ENCODE results near the gene SNPH.
"Not testable (repeated sequence)": the region's sequence is repeated elsewhere in the genome, so short reads cannot be mapped to it uniquely, and the experiment has no call there.

Gene SNPH

GRCh38 chr20:1240549-1240948, 25.5 kb upstream of the SNPH start:
- Histone ChIP-seq H3K27ac (ENCODE audit: low read length) (no peak overlapping the region), H3K27me3 (ENCODE audit: control insufficient read depth in 1 of 2, insufficient read depth in 2 of 2, low read length in 2 of 2) (peaks cover 4 to 7% of the 10 kb centered on the region in 2 donors), H3K4me1 (ENCODE audit: control insufficient read depth, insufficient read depth, low read length) (no peaks in the 10 kb centered on the region), H3K4me3 (ENCODE audit: low read length in 2 of 2) (no peak overlapping the region), H3K36me3 (ENCODE audit: control insufficient read depth in 2 of 2, insufficient read depth in 2 of 2, low read length in 2 of 2) (no peaks in the 10 kb centered on the region), H3K9ac (ENCODE audit: low read length in 2 of 2) (no peak overlapping the region), H3K9me3 (ENCODE audit: control insufficient read depth in 2 of 2, low read length in 2 of 2) (no peaks in the 10 kb centered on the region)

- H3K4me1 ChIP-seq (ENCODE audit: control insufficient read depth, insufficient read depth, low read length), result no peaks in the 10 kb centered on the region
- no peak overlapping the region for H3K27ac ChIP-seq (ENCODE audit: low read length)
- no peaks in the 10 kb centered on the region for H3K36me3 ChIP-seq (ENCODE audit: control insufficient read depth in 2 of 2, insufficient read depth in 2 of 2, low read length in 2 of 2)
- H3K9ac ChIP-seq (ENCODE audit: low read length in 2 of 2), result no peak overlapping the region
- no peak overlapping the region for H3K4me3 ChIP-seq (ENCODE audit: low read length in 2 of 2)
- H3K9me3 ChIP-seq (ENCODE audit: control insufficient read depth in 2 of 2, low read length in 2 of 2), result no peaks in the 10 kb centered on the region
- H3K27me3 ChIP-seq (ENCODE audit: control insufficient read depth in 1 of 2, insufficient read depth in 2 of 2, low read length in 2 of 2), result peaks cover 4 to 7% of the 10 kb centered on the region in 2 donors
Measured at GRCh38 chr20:1241456-1241855, 24.6 kb upstream of the SNPH start.

- Histone ChIP-seq H3K27me3 (ENCODE audit: control insufficient read depth in 1 of 2, insufficient read depth in 2 of 2, low read length in 2 of 2) (peaks cover 4 to 7% of the 10 kb centered on the region in 2 donors), H3K4me3 (ENCODE audit: low read length in 2 of 2) (no peak overlapping the region), H3K36me3 (ENCODE audit: control insufficient read depth in 2 of 2, insufficient read depth in 2 of 2, low read length in 2 of 2) (no peaks in the 10 kb centered on the region), H3K4me1 (ENCODE audit: control insufficient read depth, insufficient read depth, low read length) (no peaks in the 10 kb centered on the region), H3K9ac (ENCODE audit: low read length in 2 of 2) (no peak overlapping the region), H3K9me3 (ENCODE audit: control insufficient read depth in 2 of 2, low read length in 2 of 2) (no peaks in the 10 kb centered on the region), H3K27ac (ENCODE audit: low read length) (no peak overlapping the region)
Measured at GRCh38 chr20:1242099-1242498, 24.0 kb upstream of the SNPH start.

GRCh38 chr20:1242530-1242929, 23.6 kb upstream of the SNPH start:
- Histone ChIP-seq H3K4me3 (ENCODE audit: low read length in 2 of 2) (no peak overlapping the region), H3K9me3 (ENCODE audit: control insufficient read depth in 2 of 2, low read length in 2 of 2) (no peaks in the 10 kb centered on the region), H3K9ac (ENCODE audit: low read length in 2 of 2) (no peak overlapping the region), H3K27me3 (ENCODE audit: control insufficient read depth in 1 of 2, insufficient read depth in 2 of 2, low read length in 2 of 2) (peaks cover 4 to 7% of the 10 kb centered on the region in 2 donors), H3K4me1 (ENCODE audit: control insufficient read depth, insufficient read depth, low read length) (no peaks in the 10 kb centered on the region), H3K36me3 (ENCODE audit: control insufficient read depth in 2 of 2, insufficient read depth in 2 of 2, low read length in 2 of 2) (no peaks in the 10 kb centered on the region), H3K27ac (ENCODE audit: low read length) (no peak overlapping the region)

- H3K4me3 ChIP-seq (ENCODE audit: low read length in 2 of 2), result no peak overlapping the region
- H3K9ac ChIP-seq (ENCODE audit: low read length in 2 of 2), result no peak overlapping the region
- peaks cover 3 to 4% of the 10 kb centered on the region in 2 donors for H3K27me3 ChIP-seq (ENCODE audit: control insufficient read depth in 1 of 2, insufficient read depth in 2 of 2, low read length in 2 of 2)
- no peaks in the 10 kb centered on the region for H3K4me1 ChIP-seq (ENCODE audit: control insufficient read depth, insufficient read depth, low read length)
- no peak overlapping the region for H3K27ac ChIP-seq (ENCODE audit: low read length)
- no peaks in the 10 kb centered on the region for H3K9me3 ChIP-seq (ENCODE audit: control insufficient read depth in 2 of 2, low read length in 2 of 2)
- no peaks in the 10 kb centered on the region for H3K36me3 ChIP-seq (ENCODE audit: control insufficient read depth in 2 of 2, insufficient read depth in 2 of 2, low read length in 2 of 2)
Measured at GRCh38 chr20:1245578-1245977, 20.5 kb upstream of the SNPH start.

GRCh38 chr20:1247689-1248088, 18.4 kb upstream of the SNPH start:
- H3K4me3 ChIP-seq (ENCODE audit: low read length in 2 of 2), result no peak overlapping the region
- no peak overlapping the region for H3K9ac ChIP-seq (ENCODE audit: low read length in 2 of 2)
- no peaks in the 10 kb centered on the region for H3K9me3 ChIP-seq (ENCODE audit: control insufficient read depth in 2 of 2, low read length in 2 of 2)
- H3K4me1 ChIP-seq (ENCODE audit: control insufficient read depth, insufficient read depth, low read length), result no peaks in the 10 kb centered on the region
- H3K36me3 ChIP-seq (ENCODE audit: control insufficient read depth in 2 of 2, insufficient read depth in 2 of 2, low read length in 2 of 2), result no peaks in the 10 kb centered on the region
- H3K27ac ChIP-seq (ENCODE audit: low read length), result no peak overlapping the region
- no peaks in the 10 kb centered on the region for H3K27me3 ChIP-seq (ENCODE audit: control insufficient read depth in 1 of 2, insufficient read depth in 2 of 2, low read length in 2 of 2)

GRCh38 chr20:1250282-1250681, 15.8 kb upstream of the SNPH start:
- not testable (repeated sequence) for H3K4me1 ChIP-seq (ENCODE audit: control insufficient read depth, insufficient read depth, low read length); H3K36me3 ChIP-seq (ENCODE audit: control insufficient read depth in 2 of 2, insufficient read depth in 2 of 2, low read length in 2 of 2); H3K27me3 ChIP-seq (ENCODE audit: control insufficient read depth in 1 of 2, insufficient read depth in 2 of 2, low read length in 2 of 2); H3K4me3 ChIP-seq (ENCODE audit: low read length in 2 of 2); H3K27ac ChIP-seq (ENCODE audit: low read length); H3K9me3 ChIP-seq (ENCODE audit: control insufficient read depth in 2 of 2, low read length in 2 of 2); H3K9ac ChIP-seq (ENCODE audit: low read length in 2 of 2)

GRCh38 chr20:1252416-1252815, 13.7 kb upstream of the SNPH start:
- no peak overlapping the region for H3K9ac ChIP-seq (ENCODE audit: low read length in 2 of 2)
- H3K27ac ChIP-seq (ENCODE audit: low read length), result no peak overlapping the region
- H3K9me3 ChIP-seq (ENCODE audit: control insufficient read depth in 2 of 2, low read length in 2 of 2), result no peaks in the 10 kb centered on the region

GRCh38 chr20:1254254-1254653, 11.8 kb upstream of the SNPH start:
- Histone ChIP-seq H3K4me3 (ENCODE audit: low read length in 2 of 2) (no peak overlapping the region), H3K27ac (ENCODE audit: low read length) (no peak overlapping the region), H3K4me1 (ENCODE audit: control insufficient read depth, insufficient read depth, low read length) (no peaks in the 10 kb centered on the region), H3K9me3 (ENCODE audit: control insufficient read depth in 2 of 2, low read length in 2 of 2) (no peaks in the 10 kb centered on the region), H3K27me3 (ENCODE audit: control insufficient read depth in 1 of 2, insufficient read depth in 2 of 2, low read length in 2 of 2) (no peaks in the 10 kb centered on the region), H3K9ac (ENCODE audit: low read length in 2 of 2) (no peak overlapping the region), H3K36me3 (ENCODE audit: control insufficient read depth in 2 of 2, insufficient read depth in 2 of 2, low read length in 2 of 2) (no peaks in the 10 kb centered on the region)

More at GRCh38 chr20:1252416-1252815, 13.7 kb upstream of the SNPH start:
- Histone ChIP-seq H3K27me3 (ENCODE audit: control insufficient read depth in 1 of 2, insufficient read depth in 2 of 2, low read length in 2 of 2) (no peaks in the 10 kb centered on the region), H3K4me1 (ENCODE audit: control insufficient read depth, insufficient read depth, low read length) (no peaks in the 10 kb centered on the region), H3K36me3 (ENCODE audit: control insufficient read depth in 2 of 2, insufficient read depth in 2 of 2, low read length in 2 of 2) (no peaks in the 10 kb centered on the region), H3K4me3 (ENCODE audit: low read length in 2 of 2) (no peak overlapping the region)

GRCh38 chr20:1255675-1256074, 10.4 kb upstream of the SNPH start:
- H3K4me3 ChIP-seq (ENCODE audit: low read length in 2 of 2), result no peak overlapping the region
- no peak overlapping the region for H3K9ac ChIP-seq (ENCODE audit: low read length in 2 of 2)
- no peaks in the 10 kb centered on the region for H3K27me3 ChIP-seq (ENCODE audit: control insufficient read depth in 1 of 2, insufficient read depth in 2 of 2, low read length in 2 of 2)
- no peaks in the 10 kb centered on the region for H3K4me1 ChIP-seq (ENCODE audit: control insufficient read depth, insufficient read depth, low read length)
- no peak overlapping the region for H3K27ac ChIP-seq (ENCODE audit: low read length)
- no peaks in the 10 kb centered on the region for H3K9me3 ChIP-seq (ENCODE audit: control insufficient read depth in 2 of 2, low read length in 2 of 2)
- H3K36me3 ChIP-seq (ENCODE audit: control insufficient read depth in 2 of 2, insufficient read depth in 2 of 2, low read length in 2 of 2), result no peaks in the 10 kb centered on the region

GRCh38 chr20:1263853-1264252, 2.2 kb upstream of the SNPH start:
- no peaks in the 10 kb centered on the region for H3K36me3 ChIP-seq (ENCODE audit: control insufficient read depth in 2 of 2, insufficient read depth in 2 of 2, low read length in 2 of 2)
- no peak overlapping the region for H3K27ac ChIP-seq (ENCODE audit: low read length)
- no peak overlapping the region for H3K4me3 ChIP-seq (ENCODE audit: low read length in 2 of 2)
- no peak overlapping the region for H3K9ac ChIP-seq (ENCODE audit: low read length in 2 of 2)
- peaks cover 12% of the 10 kb centered on the region for H3K4me1 ChIP-seq (ENCODE audit: control insufficient read depth, insufficient read depth, low read length)
- peaks cover 0 to 7% of the 10 kb centered on the region in 2 donors for H3K27me3 ChIP-seq (ENCODE audit: control insufficient read depth in 1 of 2, insufficient read depth in 2 of 2, low read length in 2 of 2)
- H3K9me3 ChIP-seq (ENCODE audit: control insufficient read depth in 2 of 2, low read length in 2 of 2), result no peaks in the 10 kb centered on the region
